OCI-LY7 (cell line): ENCODE measurements around the gene WDR77. TPM values are rescaled to one million over a fixed set of nuclear protein-coding genes. Genes with fewer than 3 reads are reported as not detected.

Experiments
- BruUV-seq: library from RNA; stranded (reverse); fragments of 400-500 nt; replicated peaks from 2 replicates; lab custom pipeline; 2021; lab: Mats Ljungman, UMichigan
- CTCF ChIA-PET: fragments of 300-600 bp; sonication (Branson Sonifier 250); formaldehyde crosslinking; loops from one replicate; lab custom pipeline; 2022; ENCODE audit warnings: antibody characterized with exemption; ENCODE audit not compliant: unreplicated experiment; lab: Charles Lee
- POLR2A ChIA-PET: fragments of 300-600 bp; sonication (Branson Sonifier 250); formaldehyde crosslinking; loops from one replicate; lab custom pipeline; 2022; ENCODE audit warnings: antibody characterized with exemption; lab: Charles Lee
- DNase-seq: peaks from one replicate; pipeline ENCODE4 v3.0.0-alpha.2; 2015; ENCODE audit warnings: low spot score
- H2AFZ ChIP-seq: fragments of 200-600 bp; sonication (generic), shearing (Covaris generic); 2 replicates; pipeline ENCODE4 v1.6.1; 2014; ENCODE audit warnings: mild to moderate bottlenecking, antibody characterized with exemption, low read length, moderate library complexity
- H3K27ac ChIP-seq: fragments of 200-600 bp; sonication (generic); 2 replicates; pipeline ENCODE4 v1.5.1; 2014; ENCODE audit warnings: mixed run types, low read depth, mild to moderate bottlenecking, moderate library complexity, low read length, inconsistent platforms; ENCODE audit not compliant: poor library complexity, severe bottlenecking
- H3K36me3 ChIP-seq: fragments of 200-600 bp; sonication (generic); 2 replicates; pipeline ENCODE4 v1.6.1; 2014; ENCODE audit warnings: mild to moderate bottlenecking, antibody characterized with exemption, low read length, moderate library complexity, mixed read lengths; ENCODE audit not compliant: insufficient read depth
- H3K4me1 ChIP-seq: fragments of 200-600 bp; sonication (generic); 2 replicates; pipeline ENCODE4 v1.5.1; 2014; ENCODE audit warnings: mild to moderate bottlenecking, low read length; ENCODE audit not compliant: insufficient read depth, poor library complexity, severe bottlenecking
- H3K4me2 ChIP-seq: fragments of 200-600 bp; sonication (generic); 2 replicates; pipeline ENCODE4 v1.6.1; 2014; ENCODE audit warnings: mild to moderate bottlenecking, low read length
- H3K4me3 ChIP-seq: fragments of 200-600 bp; sonication (generic); 2 replicates; pipeline ENCODE4 v1.5.1; 2014; ENCODE audit warnings: mild to moderate bottlenecking, low read depth, low read length; ENCODE audit not compliant: poor library complexity, severe bottlenecking
- H3K79me2 ChIP-seq: fragments of 200-600 bp; sonication (generic); 2 replicates; pipeline ENCODE4 v1.6.1; 2016; ENCODE audit warnings: low read depth, mild to moderate bottlenecking, low read length, moderate library complexity, mixed read lengths; ENCODE audit not compliant: insufficient read depth
- H3K9me2 ChIP-seq: fragments of 200-600 bp; sonication (generic); 2 replicates; pipeline ENCODE4 v1.6.1; 2016; ENCODE audit warnings: mild to moderate bottlenecking, low read length, mixed read lengths; ENCODE audit not compliant: insufficient read depth
- H3K9me3 ChIP-seq: fragments of 200-600 bp; sonication (generic); 2 replicates; pipeline ENCODE4 v1.6.1; 2014; ENCODE audit warnings: mild to moderate bottlenecking, mixed run types, low read length, mixed read lengths
- H4K20me1 ChIP-seq: fragments of 200-600 bp; sonication (generic); 2 replicates; pipeline ENCODE4 v1.6.1; 2014; ENCODE audit warnings: mild to moderate bottlenecking, antibody characterized with exemption, low read length, moderate library complexity, mixed read lengths; ENCODE audit not compliant: insufficient read depth
- CTCF ChIP-seq: fragments of 200-600 bp; sonication (generic); conservative IDR thresholded peaks from 2 replicates; pipeline ENCODE4 v1.5.1; 2014; ENCODE audit warnings: mild to moderate bottlenecking, antibody characterized with exemption, low read length, moderate library complexity, mixed read lengths
- EZH2phosphoT487 ChIP-seq: fragments of 200-600 bp; sonication (generic); IDR thresholded peaks from 2 replicates; pipeline ENCODE4 v1.6.1; 2018; ENCODE audit warnings: low read depth, borderline replicate concordance, mild to moderate bottlenecking, mixed run types, antibody characterized with exemption, low read length, moderate library complexity, mixed read lengths
- intact Hi-C: fragments of 100-400 bp; cut with micrococcal nuclease; formaldehyde crosslinking; loops from one replicate; pipeline ENCODE4 v1.10.0; 2022; ENCODE audit not compliant: unreplicated experiment
- total RNA-seq, 2 experiments: library from RNA; depleted of rRNA in 1 of 2; stranded (reverse); fragments of >200 nt in 1 of 2; shearing (Covaris generic) in 1 of 2; gene quantifications; 2 replicates each; pipeline ENCODE4 v1.2.3, GENCODE V29; 2014 to 2022

The WDR77 gene
- total RNA-seq, 2 experiments from 2014 or later: 66.4 to 97.3 TPM

GRCh38 chr1:111417755-111418154 lies 31.3 kb downstream of the WDR77 start:
- H4K20me1 ChIP-seq: no peaks in the 10 kb centered on the region
- H3K79me2 ChIP-seq: no peaks in the 10 kb centered on the region
- no peaks in the 10 kb centered on the region for H3K9me2 ChIP-seq
- no peak for TF ChIP-seq CTCF
- no peak for TF ChIP-seq EZH2phosphoT487
- H3K9me3 ChIP-seq: no peaks in the 10 kb centered on the region
- BruUV-seq: no TSS peak
- no peaks in the 10 kb centered on the region for H3K4me1 ChIP-seq
- intact Hi-C loops: no loop called here
- ChIA-PET CTCF (no interaction called here), POLR2A (interaction anchor here (0.8 to 2.1 kb wide), 3 partner anchors 12 to 31 kb away, joined by 3 to 6 read pairs (median 3); no protein-coding TSS in a partner anchor)
- no peak overlapping the region for H3K27ac ChIP-seq
- no peaks in the 10 kb centered on the region for H3K36me3 ChIP-seq
- no peak overlapping the region for H2AFZ ChIP-seq
- no peak for DNase-seq
- H3K4me3 ChIP-seq: no peak overlapping the region
- no peak overlapping the region for H3K4me2 ChIP-seq

DNA sequence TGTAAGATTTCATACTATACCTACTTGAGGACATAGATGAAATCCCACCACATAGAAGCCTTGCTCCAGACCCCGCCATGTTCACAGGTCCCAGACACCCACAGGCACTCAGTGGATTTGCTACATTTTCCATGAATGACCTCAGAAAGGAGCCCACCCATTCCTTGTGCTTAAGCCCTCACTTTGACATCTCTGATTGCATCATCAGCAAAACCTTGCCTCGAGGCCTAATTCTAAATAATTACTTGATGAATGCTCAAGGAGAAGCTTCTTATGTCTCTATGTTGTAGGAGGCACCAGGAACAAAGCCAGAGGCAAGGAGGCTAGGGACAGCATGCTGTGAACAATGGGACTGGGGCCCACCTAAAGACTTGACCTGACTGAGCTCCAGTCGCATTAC lies 33.6 kb downstream of the WDR77 start:
- Histone ChIP-seq H3K79me2 (no peaks in the 10 kb centered on the region), H3K4me1 (no peaks in the 10 kb centered on the region), H3K27ac (no peak overlapping the region), H3K9me2 (no peaks in the 10 kb centered on the region), H3K4me3 (no peak overlapping the region), H3K9me3 (no peaks in the 10 kb centered on the region), H3K4me2 (no peak overlapping the region), H2AFZ (no peak overlapping the region), H4K20me1 (no peaks in the 10 kb centered on the region), H3K36me3 (no peaks in the 10 kb centered on the region)
- POLR2A ChIA-PET: interaction anchor here (0.7 to 1.8 kb wide), 3 partner anchors 12 to 31 kb away, joined by 3 to 9 read pairs (median 4); partner anchors contain the start of gene OVGP1
- intact Hi-C loops: no loop called here
- no peak for DNase-seq
- no TSS peak for BruUV-seq
- CTCF ChIA-PET: interaction anchor here (1.0 kb wide), 1 partner anchor 15 kb away, joined by 3 read pairs; no protein-coding TSS in a partner anchor
- TF ChIP-seq EZH2phosphoT487 (no peak), CTCF (no peak)

- Histone ChIP-seq H3K4me1 (no peaks in the 10 kb centered on the region), H3K9me2 (no peaks in the 10 kb centered on the region), H3K79me2 (no peaks in the 10 kb centered on the region), H3K4me3 (no peak overlapping the region), H2AFZ (no peak overlapping the region), H3K36me3 (no peaks in the 10 kb centered on the region), H3K27ac (no peak overlapping the region), H3K4me2 (no peak overlapping the region), H4K20me1 (no peaks in the 10 kb centered on the region), H3K9me3 (no peaks in the 10 kb centered on the region)
- no peak for TF ChIP-seq CTCF
- no peak for TF ChIP-seq EZH2phosphoT487
- ChIA-PET POLR2A (no interaction called here), CTCF (no interaction called here)
- intact Hi-C loops: no loop called here
- BruUV-seq: no TSS peak
- no peak for DNase-seq
Observed at GRCh38 chr1:111414756-111415155, 34.3 kb downstream of the WDR77 start.
